ENCODE data around the gene OTUD1.

OTUD1 gene

DNA sequence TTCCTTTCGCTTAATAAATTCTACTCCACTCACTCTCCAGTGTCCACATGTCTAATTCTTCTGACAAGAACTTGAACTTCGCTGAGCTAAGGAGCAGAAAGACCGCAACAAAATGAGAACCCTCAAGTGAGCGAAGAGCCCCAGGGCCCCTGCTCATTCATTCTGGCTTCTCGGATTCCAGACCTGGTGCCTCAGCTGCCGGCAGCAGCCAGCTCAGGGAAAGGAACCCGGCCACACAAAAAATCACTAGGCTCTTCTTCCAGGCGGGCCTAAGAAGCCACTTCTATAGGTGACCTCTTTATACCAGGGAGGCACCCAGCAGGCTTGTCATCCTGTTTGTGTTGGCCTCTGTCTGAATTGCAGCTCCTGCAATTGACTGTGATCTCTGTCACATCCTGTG is 33.3 kb downstream of the OTUD1 start:
- DNase-seq, result no peak

DNA sequence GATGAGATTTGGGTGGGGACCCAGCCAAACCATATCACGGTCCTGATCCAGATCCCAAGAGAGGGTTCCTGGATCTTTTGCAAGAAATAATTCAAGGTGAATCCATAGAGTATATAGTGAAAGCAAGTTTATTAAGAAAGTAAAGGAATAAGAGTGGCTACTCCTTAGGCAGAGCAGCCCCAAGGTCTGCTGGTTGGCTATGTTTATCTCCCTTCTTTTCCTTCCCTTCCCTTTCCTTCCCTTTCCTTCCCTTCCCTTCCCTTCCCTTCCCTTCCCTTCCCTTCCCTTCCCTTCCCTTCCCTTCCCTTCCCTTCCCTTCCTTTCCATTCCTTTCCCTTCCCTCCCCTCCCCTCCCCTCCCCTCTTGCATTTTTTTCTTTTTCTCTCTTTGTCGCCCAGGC is 35.2 kb downstream of the OTUD1 start:
- DNase-seq, result no peak

DNA sequence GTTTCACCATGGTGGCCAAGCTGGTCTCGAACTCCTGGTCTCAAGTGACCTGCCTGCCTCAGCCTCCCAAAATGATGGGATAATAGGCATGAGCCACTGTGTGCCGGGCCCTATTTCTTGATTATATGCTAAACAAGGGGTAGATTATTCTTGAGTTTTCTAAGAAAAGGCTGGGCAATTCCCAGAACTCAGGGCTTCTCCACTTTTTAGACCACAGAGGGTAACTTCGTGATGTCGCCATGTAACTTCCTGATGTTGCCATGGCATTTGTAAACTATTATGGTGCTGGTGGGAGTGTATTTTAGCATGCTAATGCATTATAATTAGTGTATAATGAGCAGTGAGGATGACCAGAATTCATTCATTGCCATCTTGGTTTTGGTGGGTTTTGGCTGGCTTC is 35.8 kb downstream of the OTUD1 start:
- no peak for DNase-seq

DNA sequence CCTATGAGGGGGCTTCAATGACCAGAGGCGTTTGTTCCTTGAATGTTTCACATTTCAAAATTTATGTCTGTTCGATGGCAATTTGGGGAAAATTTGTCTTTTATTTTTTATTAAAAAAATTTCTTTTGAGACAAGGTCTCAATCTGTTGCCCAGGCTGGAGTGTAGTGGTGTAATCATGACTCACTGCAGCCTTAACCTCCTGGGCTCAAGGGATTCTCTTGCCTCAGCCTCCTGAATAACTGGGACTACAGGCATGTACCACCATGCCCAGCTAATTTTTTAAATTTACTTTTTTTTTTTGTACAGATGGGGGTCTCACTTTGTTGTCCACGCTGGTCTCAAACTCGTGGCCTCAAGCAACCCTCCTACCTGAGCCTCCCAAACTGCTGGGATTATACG is 39.7 kb downstream of the OTUD1 start:
- DNase-seq, result no peak

DNA sequence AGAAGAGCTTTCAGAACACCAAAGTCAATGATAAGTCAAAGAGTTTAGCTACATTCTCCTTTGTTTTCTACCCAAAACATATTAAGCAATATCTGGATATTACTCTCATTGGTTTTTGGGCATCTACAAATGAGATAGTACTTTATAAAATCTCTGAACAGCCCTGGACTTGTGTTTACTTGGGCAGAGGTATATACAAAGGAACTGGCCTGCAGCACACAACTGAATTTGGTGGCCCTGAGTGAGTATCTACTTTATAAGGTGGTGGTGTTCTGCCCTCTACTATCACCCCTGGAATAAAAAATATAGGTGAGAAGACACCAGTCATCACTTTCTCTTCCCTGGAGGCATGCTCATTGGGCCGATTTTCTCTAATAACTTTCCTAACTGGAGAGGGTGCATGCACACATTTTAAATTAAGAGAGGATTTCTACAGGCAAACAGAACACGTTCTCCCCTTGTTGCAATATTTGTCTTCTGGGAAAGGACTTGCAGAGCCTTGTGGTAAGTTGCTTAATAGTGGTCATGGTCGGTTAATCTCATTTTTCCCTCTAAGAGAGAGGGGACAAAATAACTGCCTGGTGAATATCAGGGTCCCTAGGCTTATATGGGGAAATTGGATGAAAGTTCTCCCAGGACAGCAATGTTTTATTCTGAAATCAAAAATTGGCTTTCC is 41.1 kb downstream of the OTUD1 start:
- no peak for DNase-seq

DNA sequence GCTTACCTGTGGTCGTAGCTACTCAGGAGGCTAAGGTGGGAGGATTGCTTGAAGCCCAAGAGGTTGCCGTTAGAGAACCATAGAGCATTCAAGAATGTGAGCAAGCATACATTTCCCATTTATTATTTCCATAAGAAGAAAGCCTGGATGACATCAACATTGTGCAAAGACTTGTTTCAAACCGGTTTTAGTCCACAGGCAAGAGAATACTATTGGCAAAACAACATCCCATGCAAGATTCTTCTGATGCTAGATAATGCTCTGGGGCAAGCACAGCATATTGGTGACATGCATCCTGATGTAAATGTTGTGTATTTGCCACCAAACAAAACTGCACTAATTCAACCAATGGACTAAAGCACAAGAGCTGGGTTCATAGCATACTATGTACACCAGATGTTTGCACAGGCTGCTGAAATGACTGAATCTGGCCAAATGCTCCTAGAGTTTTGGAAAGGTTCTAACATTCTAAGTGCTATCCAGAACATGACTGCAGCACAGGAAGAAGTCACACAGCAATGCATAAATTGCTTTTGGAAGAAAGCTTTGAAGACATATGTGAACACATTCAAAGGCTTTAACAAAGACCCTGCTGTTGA is 42.6 kb downstream of the OTUD1 start:
- DNase-seq, result no peak

DNA sequence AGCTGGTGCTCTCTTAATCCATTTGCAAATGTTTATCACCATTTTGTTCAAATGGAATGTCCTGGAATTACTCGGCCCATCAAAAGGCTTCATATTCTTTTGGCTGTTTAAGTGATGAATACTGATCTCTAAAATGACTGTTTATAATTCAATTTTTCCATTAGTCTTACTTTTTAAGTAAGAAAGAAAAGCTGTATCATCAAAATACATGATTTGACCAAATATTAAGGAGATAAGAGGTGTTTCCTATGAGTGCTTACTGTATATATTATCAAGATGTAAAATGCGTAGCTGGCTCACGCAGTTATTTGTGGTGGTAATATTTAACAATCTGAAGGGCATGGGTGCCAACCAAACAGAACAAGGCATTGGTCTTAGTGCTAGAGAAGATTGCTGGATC is 51.2 kb downstream of the OTUD1 start:
- DNase-seq, result no peak

All from activated naive CD4-positive, alpha-beta T cell (primary cell).